ENCODE results near the gene HOTAIR.

HOTAIR gene

DNA sequence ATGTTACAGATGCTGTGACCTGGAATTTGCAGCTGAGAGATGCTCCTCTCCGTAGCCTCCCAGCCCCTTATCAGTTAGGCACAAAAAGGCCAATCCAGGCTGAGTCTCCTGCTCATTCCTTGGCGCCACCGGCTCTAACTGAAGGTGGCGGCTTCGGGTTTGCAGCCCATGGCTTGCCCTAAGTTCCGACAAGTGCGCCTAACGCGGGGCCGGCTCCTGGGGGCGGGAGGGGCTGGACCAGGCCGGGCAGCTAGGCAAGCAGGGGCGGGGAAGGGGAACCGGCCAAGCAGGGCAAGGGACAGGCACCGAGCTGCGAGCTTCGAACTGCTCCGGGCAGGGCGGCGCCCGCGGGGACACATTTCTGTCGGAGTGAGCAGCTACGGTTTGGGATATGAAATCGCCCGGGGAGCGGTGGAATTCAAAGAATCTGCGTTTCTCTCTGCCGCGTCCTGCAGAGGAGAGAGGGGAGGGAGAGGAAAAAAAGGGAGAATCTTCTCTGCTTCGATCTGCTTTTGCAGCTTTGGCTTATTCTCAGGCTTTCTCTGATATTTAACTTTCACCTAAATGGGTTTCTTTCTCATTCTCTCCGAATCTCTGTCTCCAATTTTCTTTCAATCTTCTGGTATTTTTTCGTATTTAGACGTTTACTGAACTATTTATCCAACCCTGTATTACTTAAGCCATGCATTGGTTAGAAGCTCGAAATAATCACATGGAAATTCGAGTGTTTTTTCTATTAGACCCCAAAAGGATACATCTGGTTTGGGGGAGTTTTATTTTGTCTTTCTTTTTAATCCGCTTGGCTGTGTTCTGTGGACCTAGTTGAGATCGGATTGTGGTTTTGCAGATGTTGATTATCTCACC lies 21.7 kb downstream of the HOTAIR start:
- TF ChIP-seq, protein P1, sequence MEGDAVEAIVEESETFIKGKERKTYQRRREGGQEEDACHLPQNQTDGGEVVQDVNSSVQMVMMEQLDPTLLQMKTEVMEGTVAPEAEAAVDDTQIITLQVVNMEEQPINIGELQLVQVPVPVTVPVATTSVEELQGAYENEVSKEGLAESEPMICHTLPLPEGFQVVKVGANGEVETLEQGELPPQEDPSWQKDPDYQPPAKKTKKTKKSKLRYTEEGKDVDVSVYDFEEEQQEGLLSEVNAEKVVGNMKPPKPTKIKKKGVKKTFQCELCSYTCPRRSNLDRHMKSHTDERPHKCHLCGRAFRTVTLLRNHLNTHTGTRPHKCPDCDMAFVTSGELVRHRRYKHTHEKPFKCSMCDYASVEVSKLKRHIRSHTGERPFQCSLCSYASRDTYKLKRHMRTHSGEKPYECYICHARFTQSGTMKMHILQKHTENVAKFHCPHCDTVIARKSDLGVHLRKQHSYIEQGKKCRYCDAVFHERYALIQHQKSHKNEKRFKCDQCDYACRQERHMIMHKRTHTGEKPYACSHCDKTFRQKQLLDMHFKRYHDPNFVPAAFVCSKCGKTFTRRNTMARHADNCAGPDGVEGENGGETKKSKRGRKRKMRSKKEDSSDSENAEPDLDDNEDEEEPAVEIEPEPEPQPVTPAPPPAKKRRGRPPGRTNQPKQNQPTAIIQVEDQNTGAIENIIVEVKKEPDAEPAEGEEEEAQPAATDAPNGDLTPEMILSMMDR (IDR thresholded peaks at IDR 0.05; ENCODE audit: borderline replicate concordance, control extremely low read depth, extremely low read depth, insufficient read depth, missing control alignments): no peak
- in situ Hi-C loops (cut with MboI; ENCODE audit: low sequenced_read_pairs, unreplicated experiment): no loop called here
- DNase-seq (ENCODE audit: low spot score): no peak

DNA sequence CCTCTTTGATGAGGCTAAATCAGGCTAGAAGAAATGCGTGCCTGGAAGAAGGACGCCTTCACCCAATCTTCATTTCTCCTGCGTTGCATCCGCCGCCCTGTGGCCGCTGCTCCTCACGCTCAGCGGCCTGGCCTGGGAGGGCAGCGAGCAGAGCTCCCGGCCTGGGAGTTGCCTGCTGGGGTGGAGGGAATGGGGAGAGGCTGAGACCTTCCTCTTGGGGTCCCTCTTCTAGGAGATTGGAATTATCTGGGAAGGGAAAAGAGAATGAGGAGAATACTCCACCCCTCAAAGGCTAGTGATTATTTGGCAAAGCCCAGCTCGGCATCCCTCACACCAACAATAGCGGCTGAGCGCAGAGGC lies 22.4 kb downstream of the HOTAIR start:
- in situ Hi-C loops (cut with MboI; ENCODE audit: low sequenced_read_pairs, unreplicated experiment): no loop called here
- DNase-seq (ENCODE audit: low spot score): no peak
- TF ChIP-seq, protein P1 (IDR thresholded peaks at IDR 0.05; ENCODE audit: borderline replicate concordance, control extremely low read depth, extremely low read depth, insufficient read depth, missing control alignments): no peak

DNA sequence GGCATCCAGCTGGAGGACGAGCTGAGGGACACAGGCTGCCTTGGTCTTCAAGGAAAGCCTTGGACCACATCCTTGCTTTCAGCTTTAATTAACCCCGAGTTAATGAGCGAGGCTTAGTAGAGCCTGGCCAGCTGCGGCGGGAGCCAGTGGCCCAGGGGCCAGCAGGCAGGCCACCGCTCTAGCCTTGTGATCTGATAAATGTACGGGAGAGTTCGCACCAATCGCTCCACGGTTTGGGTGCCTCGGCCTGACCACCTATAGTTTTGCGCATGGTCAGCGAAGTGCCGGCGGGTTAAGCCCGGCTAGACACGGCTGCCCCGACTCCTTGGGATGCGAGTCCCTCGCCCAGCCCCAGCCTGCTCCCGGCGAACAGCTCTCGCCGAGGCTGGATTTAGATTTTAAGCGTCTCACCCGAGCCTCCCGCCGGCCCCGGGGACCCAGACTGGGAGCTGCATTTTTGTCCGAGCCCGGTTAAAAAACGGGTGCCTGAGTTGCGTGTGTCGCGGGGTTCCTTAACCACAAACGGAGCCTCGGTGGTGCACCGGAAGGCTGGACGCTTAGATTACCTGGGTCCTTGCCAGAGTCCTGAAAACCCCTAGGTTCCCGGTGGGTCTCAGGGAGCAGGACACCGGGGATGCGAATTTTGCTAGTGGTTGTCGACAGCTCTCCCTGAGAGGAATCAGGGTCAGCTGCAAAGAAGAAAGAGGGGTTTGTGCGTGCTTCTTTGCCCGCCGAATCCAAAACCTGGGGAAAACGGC lies 23.0 kb downstream of the HOTAIR start:
- in situ Hi-C loops (cut with MboI; ENCODE audit: low sequenced_read_pairs, unreplicated experiment): no loop called here
- TF ChIP-seq, protein P1 (IDR thresholded peaks at IDR 0.05; ENCODE audit: borderline replicate concordance, control extremely low read depth, extremely low read depth, insufficient read depth, missing control alignments): no peak
- no peak for DNase-seq (ENCODE audit: low spot score)

DNA sequence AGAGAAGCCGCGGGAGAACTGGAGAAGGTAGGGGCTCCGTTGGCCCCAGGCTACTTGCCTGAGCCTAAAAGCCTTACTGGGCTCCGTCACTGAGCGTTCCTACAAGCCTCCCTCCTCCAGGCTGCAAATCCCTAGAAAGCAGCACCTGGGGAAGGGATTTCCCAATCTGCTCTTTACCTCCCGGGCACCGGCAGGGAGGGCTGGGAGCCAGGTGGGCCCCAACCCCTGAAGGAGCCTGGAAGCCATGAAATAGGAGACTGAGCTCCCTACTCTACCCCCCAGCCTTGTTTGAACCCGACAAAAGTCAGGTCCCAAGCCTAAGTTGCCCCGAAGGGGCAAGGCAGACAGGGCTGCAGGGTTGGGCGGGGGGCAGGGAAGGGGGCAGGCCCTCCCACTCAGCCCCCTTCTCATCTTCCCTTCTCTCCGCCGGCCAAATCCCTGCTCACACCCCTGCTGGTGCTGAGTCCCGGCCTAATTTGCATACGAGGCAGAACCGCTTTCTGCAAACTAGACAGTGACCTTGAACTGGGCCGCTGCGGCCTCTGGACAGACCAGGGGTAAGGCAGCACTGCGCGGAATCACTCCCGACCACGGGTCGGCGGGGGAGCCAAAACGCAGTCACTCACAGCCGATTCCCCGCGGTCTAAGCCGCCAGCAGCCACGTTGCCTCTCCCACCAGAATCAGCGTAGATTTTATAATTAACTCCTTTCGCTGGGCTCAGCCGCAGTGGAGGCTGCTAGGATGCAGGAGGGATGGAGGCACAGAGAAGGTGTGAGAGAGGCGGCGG lies 23.8 kb downstream of the HOTAIR start:
- in situ Hi-C loops (cut with MboI; ENCODE audit: low sequenced_read_pairs, unreplicated experiment): no loop called here
- TF ChIP-seq, protein P1 (IDR thresholded peaks at IDR 0.05; ENCODE audit: borderline replicate concordance, control extremely low read depth, extremely low read depth, insufficient read depth, missing control alignments): no peak

DNA sequence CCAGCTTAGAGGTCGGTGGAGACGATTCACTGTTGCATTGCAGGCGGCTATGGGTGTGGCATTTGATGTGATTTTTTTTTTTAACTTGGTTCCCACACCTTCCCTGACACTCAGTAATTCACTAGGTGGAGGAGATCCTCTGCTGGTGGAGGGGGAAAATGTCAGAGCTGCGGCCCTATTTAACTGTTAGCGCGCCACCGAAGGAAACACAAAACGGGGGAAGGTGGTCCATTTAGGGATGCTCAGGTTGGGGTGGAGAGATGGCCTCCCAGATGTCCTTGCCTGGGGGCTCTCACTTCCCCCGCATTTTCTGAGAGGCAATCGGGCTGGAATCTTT lies 24.3 kb downstream of the HOTAIR start:
- in situ Hi-C loops (cut with MboI; ENCODE audit: low sequenced_read_pairs, unreplicated experiment): no loop called here

More for the DNA sequence above, 23.8 kb downstream of the HOTAIR start:
- no peak for DNase-seq (ENCODE audit: low spot score)

More for the DNA sequence above, 24.3 kb downstream of the HOTAIR start:
- TF ChIP-seq, protein P1 (IDR thresholded peaks at IDR 0.05; ENCODE audit: borderline replicate concordance, control extremely low read depth, extremely low read depth, insufficient read depth, missing control alignments): no peak
- DNase-seq (ENCODE audit: low spot score): no peak
